WTC11 (cell line): ENCODE measurements around the gene TRPV5.

Experiments
- GABPB1 ChIP-seq: sonication (generic); formaldehyde crosslinking; IDR thresholded peaks from 2 replicates; pipeline ENCODE4 v1.8.1; 2023; ENCODE audit warnings: mild to moderate bottlenecking, missing genetic modification reagents
- SP1 ChIP-seq: sonication (generic); formaldehyde crosslinking; conservative IDR thresholded peaks from 2 replicates; pipeline ENCODE4 v1.8.1; 2022; ENCODE audit warnings: missing genetic modification reagents
- TP53 ChIP-seq: sonication (generic); formaldehyde crosslinking; IDR thresholded peaks from 2 replicates; pipeline ENCODE4 v1.8.1; 2023; ENCODE audit warnings: mild to moderate bottlenecking, missing genetic modification reagents
- ZBTB21 ChIP-seq: sonication (generic); formaldehyde crosslinking; IDR thresholded peaks from 2 replicates; pipeline ENCODE4 v1.8.1; 2023; ENCODE audit warnings: mild to moderate bottlenecking, missing genetic modification reagents, borderline replicate concordance
- ZNF121 ChIP-seq: sonication (generic); formaldehyde crosslinking; IDR thresholded peaks from 2 replicates; pipeline ENCODE4 v1.8.0; 2023; ENCODE audit warnings: missing genetic modification reagents
- TF ChIP-seq, protein P1 (sequence below): fragments of 250-450 bp; sonication (Bioruptor Pico); IDR thresholded peaks from 2 replicates; pipeline ENCODE4 v1.9.0; 2021; ENCODE audit warnings: mild to moderate bottlenecking
- TF ChIP-seq, protein P2 (sequence below): sonication (generic); formaldehyde crosslinking; IDR thresholded peaks from 2 replicates; pipeline ENCODE4 v1.8.1; 2022; ENCODE audit warnings: missing genetic modification reagents, borderline replicate concordance
- TF ChIP-seq, protein P3 (sequence below): sonication (generic); formaldehyde crosslinking; conservative IDR thresholded peaks from 2 replicates; pipeline ENCODE4 v1.8.1; 2022; ENCODE audit warnings: mild to moderate bottlenecking, missing genetic modification reagents
- TF ChIP-seq, protein P4 (sequence below): fragments of 200-600 bp; IDR thresholded peaks from 2 replicates; pipeline ENCODE4 v1.8.0; 2022; ENCODE audit warnings: antibody characterized with exemption
- TF ChIP-seq, protein P5 (sequence below): sonication (generic); formaldehyde crosslinking; IDR thresholded peaks from 2 replicates; pipeline ENCODE4 v1.8.0; 2022; ENCODE audit warnings: missing genetic modification reagents

DNA sequence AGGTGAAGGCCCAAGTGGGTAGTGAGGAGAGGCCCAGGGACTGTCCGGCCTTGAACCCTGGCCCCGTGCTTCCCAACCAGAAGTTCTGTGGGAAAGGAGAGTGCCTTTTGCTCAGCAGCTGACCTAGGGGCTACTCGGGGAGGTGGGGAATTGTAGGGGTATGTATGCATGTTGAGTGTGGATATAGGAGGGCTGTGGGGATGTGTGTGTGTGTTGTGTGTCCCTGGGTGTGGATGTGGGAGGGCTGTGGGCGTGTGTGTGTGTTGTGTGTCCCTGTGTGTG is 66.5 kb downstream of the TRPV5 start:
- TF ChIP-seq, protein P1, sequence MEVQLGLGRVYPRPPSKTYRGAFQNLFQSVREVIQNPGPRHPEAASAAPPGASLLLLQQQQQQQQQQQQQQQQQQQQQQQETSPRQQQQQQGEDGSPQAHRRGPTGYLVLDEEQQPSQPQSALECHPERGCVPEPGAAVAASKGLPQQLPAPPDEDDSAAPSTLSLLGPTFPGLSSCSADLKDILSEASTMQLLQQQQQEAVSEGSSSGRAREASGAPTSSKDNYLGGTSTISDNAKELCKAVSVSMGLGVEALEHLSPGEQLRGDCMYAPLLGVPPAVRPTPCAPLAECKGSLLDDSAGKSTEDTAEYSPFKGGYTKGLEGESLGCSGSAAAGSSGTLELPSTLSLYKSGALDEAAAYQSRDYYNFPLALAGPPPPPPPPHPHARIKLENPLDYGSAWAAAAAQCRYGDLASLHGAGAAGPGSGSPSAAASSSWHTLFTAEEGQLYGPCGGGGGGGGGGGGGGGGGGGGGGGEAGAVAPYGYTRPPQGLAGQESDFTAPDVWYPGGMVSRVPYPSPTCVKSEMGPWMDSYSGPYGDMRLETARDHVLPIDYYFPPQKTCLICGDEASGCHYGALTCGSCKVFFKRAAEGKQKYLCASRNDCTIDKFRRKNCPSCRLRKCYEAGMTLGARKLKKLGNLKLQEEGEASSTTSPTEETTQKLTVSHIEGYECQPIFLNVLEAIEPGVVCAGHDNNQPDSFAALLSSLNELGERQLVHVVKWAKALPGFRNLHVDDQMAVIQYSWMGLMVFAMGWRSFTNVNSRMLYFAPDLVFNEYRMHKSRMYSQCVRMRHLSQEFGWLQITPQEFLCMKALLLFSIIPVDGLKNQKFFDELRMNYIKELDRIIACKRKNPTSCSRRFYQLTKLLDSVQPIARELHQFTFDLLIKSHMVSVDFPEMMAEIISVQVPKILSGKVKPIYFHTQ (CRISPR knock-in tag), result no peak
- TF ChIP-seq, protein P2, sequence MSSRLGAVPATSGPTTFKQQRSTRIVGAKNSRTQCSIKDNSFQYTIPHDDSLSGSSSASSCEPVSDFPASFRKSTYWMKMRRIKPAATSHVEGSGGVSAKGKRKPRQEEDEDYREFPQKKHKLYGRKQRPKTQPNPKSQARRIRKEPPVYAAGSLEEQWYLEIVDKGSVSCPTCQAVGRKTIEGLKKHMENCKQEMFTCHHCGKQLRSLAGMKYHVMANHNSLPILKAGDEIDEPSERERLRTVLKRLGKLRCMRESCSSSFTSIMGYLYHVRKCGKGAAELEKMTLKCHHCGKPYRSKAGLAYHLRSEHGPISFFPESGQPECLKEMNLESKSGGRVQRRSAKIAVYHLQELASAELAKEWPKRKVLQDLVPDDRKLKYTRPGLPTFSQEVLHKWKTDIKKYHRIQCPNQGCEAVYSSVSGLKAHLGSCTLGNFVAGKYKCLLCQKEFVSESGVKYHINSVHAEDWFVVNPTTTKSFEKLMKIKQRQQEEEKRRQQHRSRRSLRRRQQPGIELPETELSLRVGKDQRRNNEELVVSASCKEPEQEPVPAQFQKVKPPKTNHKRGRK (CRISPR knock-in tag), result no peak
- TF ChIP-seq, protein P3, sequence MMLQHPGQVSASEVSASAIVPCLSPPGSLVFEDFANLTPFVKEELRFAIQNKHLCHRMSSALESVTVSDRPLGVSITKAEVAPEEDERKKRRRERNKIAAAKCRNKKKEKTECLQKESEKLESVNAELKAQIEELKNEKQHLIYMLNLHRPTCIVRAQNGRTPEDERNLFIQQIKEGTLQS (CRISPR knock-in tag), result no peak
- TF ChIP-seq, protein P4, sequence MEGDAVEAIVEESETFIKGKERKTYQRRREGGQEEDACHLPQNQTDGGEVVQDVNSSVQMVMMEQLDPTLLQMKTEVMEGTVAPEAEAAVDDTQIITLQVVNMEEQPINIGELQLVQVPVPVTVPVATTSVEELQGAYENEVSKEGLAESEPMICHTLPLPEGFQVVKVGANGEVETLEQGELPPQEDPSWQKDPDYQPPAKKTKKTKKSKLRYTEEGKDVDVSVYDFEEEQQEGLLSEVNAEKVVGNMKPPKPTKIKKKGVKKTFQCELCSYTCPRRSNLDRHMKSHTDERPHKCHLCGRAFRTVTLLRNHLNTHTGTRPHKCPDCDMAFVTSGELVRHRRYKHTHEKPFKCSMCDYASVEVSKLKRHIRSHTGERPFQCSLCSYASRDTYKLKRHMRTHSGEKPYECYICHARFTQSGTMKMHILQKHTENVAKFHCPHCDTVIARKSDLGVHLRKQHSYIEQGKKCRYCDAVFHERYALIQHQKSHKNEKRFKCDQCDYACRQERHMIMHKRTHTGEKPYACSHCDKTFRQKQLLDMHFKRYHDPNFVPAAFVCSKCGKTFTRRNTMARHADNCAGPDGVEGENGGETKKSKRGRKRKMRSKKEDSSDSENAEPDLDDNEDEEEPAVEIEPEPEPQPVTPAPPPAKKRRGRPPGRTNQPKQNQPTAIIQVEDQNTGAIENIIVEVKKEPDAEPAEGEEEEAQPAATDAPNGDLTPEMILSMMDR, result no peak
- TF ChIP-seq ZBTB21, result no peak
- TF ChIP-seq ZNF121, result no peak
- no peak for TF ChIP-seq TP53 (CRISPR knock-in tag)
- no peak for TF ChIP-seq SP1
- no peak for TF ChIP-seq GABPB1 (CRISPR knock-in tag)
- TF ChIP-seq, protein P5, sequence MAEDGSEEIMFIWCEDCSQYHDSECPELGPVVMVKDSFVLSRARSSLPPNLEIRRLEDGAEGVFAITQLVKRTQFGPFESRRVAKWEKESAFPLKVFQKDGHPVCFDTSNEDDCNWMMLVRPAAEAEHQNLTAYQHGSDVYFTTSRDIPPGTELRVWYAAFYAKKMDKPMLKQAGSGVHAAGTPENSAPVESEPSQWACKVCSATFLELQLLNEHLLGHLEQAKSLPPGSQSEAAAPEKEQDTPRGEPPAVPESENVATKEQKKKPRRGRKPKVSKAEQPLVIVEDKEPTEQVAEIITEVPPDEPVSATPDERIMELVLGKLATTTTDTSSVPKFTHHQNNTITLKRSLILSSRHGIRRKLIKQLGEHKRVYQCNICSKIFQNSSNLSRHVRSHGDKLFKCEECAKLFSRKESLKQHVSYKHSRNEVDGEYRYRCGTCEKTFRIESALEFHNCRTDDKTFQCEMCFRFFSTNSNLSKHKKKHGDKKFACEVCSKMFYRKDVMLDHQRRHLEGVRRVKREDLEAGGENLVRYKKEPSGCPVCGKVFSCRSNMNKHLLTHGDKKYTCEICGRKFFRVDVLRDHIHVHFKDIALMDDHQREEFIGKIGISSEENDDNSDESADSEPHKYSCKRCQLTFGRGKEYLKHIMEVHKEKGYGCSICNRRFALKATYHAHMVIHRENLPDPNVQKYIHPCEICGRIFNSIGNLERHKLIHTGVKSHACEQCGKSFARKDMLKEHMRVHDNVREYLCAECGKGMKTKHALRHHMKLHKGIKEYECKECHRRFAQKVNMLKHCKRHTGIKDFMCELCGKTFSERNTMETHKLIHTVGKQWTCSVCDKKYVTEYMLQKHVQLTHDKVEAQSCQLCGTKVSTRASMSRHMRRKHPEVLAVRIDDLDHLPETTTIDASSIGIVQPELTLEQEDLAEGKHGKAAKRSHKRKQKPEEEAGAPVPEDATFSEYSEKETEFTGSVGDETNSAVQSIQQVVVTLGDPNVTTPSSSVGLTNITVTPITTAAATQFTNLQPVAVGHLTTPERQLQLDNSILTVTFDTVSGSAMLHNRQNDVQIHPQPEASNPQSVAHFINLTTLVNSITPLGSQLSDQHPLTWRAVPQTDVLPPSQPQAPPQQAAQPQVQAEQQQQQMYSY (CRISPR knock-in tag), result no peak
